HPDE6-E6E7 (cell line): ENCODE results near the gene AHRR.
"Not testable (repeated sequence)": the region's sequence is repeated elsewhere in the genome, so short reads cannot be mapped to it uniquely, and the experiment has no call there.

Experiments
- DNase-seq: peaks from one replicate; pipeline ENCODE4 v3.0.0; 2011; ENCODE audit warnings: missing footprints; ENCODE audit errors: extremely low spot score

Gene AHRR

DNA sequence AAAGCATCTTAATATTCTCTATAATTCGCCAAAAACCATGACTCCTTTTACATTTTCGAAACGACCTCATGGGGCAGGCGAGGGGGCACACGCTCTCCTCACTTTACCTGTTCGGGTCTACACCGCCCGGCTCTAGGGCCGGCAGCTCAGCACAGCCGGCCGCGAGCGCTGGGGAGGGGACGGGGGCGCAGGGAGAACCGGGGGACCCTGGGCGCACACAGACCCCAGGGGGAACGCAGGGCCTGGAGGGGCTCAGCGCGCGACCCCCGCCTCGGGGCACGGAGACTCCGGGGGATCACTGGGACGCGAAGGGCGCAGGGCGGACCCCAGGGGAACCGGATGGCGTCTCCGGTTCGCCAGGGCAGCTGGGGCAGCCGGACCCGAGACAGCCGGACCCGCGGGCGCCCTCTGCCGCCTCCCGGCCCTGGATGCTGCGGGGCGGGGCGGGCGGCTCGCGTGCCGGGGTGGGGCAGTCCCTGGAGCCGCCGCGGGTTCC lies at the start of gene AHRR:
AHRR (plus strand) TSS at position 485 of the 496 bp plus-strand sequence. CDS start 22,189 bp downstream, outside the sequence.
- DNase-seq, result peak; percentile 82

DNA sequence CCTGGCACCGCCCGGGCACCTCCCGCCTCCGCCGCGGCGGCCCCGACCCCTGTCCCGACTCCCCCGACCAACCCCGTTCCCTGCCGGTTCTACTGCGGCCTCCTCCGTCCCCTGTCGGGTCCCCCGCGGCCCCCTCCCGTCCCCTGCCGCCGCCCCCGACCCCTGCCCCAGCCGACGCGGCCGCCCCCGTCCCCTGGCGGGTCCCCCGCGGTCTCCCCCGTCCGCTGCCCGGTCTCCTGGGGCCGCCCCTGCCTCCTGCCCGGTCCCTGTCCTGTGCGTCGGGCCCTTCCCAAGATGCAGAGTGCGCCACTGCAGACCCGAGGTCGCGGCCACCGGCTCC lies 49.7 kb upstream of the AHRR start:
- DNase-seq, result not testable (repeated sequence)

DNA sequence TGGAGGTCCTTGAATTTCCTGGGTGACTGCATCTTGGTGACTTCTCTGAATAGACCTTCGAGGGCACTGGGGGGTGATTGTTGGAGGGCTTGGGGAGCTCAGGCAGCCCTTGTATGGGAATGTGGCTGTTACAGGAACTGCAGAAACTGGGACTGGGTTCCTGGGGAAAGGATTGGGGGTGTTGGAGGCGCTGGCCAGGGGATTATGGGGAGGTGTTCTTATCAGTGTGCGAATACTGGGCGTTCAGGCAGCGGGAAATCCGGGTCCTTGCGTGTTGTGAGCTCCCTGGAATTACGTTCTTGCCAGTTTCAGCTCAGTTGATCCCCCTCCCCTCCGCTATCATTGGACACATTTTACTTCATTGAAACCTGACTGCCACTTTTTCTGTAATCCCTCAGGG lies 48.4 kb upstream of the AHRR start:
- not testable (repeated sequence) for DNase-seq

DNA sequence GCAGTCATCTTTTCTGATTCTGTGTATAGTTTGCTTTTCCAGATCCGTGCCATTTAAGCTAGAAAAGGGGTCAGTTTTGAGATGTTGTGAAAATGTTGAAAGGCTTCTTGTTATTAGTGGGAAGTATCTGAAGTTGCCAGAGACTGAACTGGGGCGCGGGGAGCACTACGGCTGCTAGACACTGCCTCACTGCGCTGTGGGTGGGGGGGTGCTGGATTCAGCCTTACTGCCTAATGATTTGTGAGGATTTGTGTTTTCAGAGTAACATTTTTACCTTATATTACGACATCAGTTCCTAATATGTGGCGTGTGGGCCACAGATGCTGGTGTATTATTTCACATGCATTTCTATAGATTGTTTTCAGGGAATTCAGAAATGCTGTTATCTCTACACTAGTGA lies 48.0 kb upstream of the AHRR start:
- DNase-seq, result not testable (repeated sequence)

DNA sequence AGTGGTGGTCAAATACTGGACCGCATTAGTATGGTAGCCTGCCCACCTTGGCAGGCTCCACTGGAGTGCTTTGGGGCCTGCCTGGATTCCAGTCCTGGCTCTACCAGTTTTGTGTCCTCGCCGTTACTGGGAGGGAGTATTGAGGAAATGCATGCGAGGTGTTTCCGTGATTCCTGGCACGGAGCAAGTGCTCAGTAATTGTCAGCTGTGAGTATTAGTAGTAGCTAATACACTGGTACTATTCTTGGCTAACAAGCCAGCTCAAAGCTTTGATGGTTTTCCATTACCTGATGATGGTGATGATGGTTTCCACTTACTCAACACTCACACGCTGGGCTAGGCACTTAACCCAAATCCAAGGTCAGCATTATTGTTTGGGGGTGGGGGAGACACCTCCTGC lies 47.2 kb upstream of the AHRR start:
- not testable (repeated sequence) for DNase-seq

DNA sequence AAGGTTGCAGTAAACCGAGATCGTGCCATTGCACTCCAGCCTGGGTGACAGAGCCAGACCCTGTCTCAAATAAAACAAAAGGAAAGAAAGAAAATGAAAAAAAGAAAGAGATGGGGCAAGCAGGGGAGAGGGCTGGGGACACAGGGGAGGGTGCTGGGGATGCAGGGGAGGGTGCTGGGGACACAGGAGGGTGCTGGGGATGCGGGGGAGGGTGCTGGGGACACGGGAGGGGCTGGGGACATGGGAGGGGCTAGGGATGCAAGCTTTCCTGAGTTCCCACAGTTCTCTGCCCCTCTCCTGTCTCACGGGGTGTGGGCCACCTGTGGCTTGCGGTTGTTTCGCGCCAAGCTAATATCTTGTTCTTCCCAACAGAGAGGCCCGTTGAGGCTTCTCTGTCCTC lies 42.9 kb upstream of the AHRR start:
- no peak for DNase-seq

DNA sequence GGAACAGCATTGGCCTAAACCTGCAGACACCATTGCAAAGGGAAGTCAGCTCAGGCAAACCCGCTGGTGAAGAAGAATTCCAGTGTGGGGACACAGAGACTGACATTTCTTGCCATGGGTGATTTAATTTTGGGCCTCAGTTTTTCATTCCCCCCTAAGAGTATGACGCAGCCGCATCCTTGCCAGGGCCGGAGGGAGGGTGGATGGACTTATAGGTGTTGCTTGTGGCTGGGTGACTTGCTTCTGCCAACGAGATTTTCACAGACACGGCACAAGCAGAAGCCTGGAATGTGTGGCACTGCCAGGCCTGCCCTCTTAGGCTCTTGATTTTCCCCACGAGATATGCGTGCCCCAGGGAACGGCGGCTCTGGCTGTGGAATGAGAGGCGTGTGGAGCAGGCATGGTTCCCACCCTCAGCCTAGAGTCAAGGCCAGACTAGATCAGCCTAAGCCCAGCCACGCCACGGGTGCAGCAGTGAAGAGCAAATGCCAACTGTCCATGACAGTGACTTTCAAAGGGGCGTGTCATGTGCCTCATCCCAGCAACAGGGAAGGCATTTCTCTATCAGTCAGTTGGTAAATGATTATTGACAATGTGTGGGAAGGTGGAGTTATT lies 42.4 kb upstream of the AHRR start:
- not testable (repeated sequence) for DNase-seq

DNA sequence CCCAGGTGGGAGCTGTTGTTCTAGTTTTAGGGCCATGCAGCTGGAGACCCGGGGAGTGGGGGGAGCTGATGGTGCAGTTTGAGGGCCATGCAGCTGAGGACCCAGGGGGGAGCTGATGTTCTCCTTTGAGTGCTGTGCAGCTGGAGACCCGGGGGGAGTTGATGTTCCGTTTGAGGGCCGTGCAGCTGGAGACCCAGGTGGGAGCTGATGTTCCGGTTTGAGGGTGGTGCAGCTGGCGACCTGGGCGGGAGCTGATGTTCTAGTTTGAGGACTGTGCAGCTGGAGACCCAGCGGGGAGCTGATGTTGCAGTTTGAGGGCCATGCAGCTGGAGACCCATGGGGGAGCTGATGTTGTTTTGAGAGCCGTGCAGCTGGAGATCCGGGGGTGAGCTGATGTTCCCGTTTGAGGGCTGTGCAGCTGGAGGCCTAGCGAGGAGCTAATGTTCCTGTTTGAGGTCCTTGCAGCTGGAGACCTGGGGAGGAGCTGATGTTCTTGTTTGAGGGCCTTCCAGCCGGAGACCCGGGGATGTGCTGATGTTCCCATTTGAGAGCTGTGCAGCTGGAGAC lies 35.4 kb upstream of the AHRR start:
- no peak for DNase-seq

DNA sequence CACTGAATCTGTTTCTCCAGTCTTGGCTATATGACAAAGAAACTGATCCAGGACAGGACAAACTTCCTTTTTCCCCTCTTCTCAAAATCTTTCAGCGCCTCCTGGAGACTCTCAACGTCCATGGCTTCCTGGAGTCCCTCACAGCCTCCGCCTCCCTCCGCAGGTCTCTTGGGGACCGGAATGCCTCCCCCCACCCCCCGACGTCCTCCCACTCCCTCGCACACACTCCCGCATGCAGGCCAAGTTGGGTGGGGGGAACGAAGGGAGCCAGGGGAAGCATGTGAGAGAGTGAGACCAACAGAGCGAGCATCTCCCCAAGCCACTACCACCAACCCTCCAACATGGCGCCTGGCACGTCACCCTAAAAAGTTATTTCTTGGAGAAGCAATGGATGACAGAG lies 31.3 kb upstream of the AHRR start:
- DNase-seq, result not testable (repeated sequence)

DNA sequence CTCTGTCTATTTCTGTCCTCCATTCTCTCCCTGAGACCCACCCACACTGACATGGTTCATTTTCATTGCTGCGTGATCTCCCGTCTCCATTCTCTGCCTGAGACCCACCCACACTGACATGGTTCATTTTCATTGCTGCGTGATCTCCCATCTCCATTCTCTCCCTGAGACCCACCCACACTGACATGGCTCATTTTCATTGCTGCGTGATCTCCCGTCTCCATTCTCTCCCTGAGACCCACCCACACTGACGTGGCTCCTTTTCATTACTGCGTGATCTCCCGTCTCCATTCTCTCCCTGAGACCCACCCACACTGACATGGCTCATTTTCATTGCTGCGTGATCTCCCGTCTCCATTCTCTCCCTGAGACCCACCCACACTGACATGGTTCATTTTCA lies 30.2 kb upstream of the AHRR start:
- not testable (repeated sequence) for DNase-seq

DNA sequence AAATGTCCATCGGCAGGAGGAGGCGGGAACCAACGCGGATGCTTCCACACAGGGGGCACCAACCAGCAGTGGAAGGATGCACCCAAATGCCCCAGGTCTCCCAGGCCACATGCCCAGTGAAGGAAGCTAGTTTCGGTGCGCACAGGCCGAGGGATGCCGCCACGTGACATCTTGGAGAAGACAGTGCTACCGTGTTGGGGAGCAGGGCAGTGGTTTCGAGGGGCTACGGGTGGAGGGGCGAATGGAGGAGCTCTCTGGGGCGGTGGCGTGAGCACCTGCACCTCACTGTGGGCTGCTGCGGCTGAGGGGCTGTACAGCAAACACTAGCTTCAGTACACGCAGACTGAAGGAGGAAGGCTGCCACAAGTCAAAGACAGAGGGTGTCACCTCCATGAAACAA lies 26.7 kb upstream of the AHRR start:
- DNase-seq, result not testable (repeated sequence)

DNA sequence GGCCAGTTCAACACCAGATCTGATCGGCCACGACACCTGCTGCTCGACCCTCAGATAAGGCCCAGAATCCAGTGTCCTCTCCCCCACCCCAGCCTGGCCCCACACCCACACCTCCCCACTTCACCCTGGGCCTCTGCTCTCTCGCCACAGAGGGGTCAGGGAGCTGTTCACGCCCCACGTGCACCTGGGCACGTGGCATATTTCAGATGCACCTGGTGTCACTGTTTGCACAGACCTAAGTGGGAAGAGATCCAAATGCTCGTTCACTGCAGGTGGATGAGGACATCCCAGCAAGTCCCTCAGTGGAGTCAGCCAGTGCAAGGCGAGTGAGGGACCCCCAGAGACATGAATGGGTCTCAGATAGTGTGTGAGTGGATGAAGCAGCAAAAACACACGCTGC lies 25.3 kb upstream of the AHRR start:
- DNase-seq, result not testable (repeated sequence)

DNA sequence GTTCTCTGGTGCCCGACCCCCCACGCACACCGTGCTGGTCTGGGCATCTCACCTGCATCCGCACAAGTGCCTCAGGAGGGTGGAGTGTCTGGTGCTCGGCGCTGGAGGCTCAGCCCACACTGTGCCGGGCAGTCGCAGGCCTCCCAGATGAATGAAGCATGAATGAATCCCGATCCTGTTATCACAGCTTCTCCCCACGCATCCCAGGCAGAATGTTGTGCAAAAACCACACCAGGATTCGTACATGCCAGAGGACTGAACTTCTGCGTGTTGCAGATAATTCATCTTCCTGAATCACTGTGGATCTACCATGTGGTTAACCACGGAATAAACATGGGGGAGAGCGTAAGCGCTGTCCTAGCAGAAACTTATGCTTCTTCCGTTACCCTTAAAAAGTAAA lies 24.6 kb upstream of the AHRR start:
- not testable (repeated sequence) for DNase-seq

DNA sequence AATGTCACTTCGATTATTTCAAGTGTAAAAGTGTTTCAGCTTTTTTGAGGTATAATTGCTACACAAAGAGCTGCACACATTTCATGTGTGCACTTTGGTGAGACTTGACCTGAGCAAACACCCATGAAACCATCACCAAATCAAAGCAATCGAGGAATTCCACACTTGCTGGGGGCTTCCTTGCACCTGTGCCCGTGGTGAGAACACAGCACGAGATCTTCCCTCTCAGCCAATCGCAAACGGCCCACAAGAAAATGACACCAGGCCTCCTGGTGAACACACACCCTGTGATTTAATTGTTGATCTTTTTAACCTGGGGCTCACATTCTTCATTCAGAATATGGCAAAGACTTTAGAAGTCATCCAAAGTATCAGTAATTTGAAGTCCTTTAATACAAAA lies 24.1 kb upstream of the AHRR start:
- not testable (repeated sequence) for DNase-seq

DNA sequence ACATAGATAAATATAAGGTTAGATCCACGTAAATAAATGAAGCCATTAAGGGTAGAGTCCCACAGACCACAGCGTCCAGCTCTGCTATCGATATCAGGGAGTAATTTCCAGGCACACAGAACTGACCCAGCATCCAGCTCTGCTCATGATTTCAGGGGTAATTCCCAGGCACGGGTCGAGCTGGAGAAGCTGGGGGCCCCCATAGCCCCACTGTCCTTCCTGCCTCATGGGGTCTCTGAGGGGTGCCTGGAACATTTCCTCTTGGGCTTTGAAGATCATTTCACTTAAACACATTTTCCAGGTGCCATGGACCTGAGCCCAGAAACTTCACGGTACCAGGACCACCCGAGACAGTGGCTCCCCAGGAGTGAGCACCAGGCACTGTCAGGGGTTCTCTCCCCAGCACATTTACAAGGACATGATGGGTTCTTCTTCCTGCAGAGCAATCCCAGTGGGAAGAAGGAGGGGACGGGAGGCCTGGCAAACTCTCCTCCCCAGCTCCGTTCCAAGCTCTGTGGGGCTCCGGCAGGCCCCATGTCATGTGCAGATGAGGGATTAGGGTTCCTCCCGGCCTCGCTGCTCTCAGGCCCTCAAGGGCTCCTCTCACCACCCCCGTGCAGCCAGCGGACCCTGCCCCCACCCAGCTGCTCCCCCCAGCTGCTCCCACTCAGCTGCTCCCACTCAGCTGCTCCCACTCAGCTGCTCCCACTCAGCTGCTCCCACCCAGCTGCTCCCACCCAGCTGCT lies 23.4 kb upstream of the AHRR start:
- not testable (repeated sequence) for DNase-seq

DNA sequence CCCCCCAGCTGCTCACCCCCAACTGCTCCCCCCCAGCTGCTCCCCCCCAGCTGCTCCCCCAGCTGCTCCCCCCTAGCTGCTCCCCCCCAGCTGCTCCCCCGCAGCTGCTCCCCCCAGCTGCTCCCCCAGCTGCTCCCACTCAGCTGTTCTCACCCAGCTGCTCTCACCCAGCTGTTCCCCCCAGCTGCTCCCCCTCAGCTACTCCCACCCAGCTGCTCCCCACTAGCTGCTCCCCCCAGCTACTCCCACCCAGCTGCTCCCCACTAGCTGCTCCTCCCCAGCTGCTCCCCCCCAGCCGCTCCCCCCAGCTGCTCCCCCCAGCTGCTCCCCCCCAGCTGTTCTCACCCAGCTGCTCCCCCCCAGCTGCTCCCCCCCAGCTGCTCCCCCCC lies 22.8 kb upstream of the AHRR start:
- no peak for DNase-seq

DNA sequence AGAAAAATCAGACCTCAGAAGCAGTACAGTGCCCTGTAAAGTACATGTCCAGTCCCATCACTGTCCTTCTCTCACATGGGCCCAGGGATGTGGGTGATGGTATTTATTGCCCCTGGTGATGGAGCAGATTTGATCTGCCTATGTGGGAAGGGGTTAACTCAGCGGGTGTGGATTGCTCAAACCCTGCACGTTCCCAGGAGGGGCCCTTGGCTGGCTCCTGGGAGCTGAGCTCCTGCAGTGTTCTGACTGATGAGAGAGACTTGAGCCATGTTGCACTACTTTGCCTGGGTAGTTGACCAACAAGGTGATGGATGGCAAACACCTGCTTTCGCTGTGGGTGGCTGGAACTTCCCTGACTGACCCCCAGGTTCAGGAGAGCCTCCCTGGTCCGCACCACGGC lies 21.6 kb upstream of the AHRR start:
- DNase-seq, result not testable (repeated sequence)

DNA sequence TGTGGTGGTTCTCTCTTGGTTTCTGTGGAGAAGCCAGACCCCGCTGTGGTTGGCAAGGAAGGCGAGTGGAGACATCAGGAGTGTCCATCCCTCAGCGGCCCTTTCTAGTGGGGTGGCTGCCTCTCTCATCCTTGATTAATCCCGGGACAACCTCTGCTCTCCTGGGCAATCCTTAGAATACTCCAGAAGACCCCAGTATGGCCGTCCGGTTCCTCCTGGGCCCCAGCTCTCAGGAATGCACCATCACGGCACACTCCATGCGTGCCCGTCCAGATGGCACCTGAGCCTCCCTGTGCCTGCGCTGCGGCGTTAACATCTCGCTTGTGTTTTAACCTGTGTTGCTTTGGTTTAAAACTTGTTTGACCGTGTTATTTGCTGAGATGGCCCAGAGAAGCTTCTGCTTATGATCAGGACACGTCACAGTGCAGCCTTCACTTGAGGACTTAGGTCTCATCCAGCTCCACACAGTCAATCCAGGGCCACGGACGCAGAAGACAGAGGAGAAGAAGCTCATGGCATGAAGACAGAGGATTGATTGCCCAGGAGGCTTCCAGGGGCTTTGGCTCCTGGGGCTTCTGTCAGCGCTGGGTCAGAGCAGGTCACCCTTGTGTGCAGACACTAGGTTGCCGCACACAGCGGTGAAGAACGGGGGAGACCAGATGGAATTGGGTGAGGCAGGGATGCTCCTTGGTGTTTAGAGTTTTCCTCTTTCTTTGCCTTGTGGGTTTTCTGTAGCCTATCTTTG lies 20.7 kb upstream of the AHRR start:
- DNase-seq, result not testable (repeated sequence)

DNA sequence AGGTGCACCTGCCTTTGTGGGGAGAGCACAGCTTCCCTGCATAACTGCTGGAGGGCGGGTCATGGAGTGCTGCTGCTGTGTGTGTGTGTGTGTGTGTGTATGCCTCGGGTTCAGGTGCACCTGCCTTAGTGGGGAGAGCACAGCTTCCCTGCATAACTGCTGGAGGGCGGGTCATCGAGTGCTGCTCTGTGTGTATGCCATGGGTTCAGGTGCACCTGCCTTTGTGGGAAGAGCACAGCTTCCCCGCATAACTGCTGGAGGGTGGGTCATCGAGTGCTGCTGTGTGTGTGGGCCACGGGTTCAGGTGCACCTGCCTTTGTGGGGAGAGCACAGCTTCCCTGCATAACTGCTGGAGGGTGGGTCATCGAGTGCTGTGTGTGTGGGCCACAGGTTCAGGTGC lies 19.1 kb upstream of the AHRR start:
- DNase-seq, result not testable (repeated sequence)

DNA sequence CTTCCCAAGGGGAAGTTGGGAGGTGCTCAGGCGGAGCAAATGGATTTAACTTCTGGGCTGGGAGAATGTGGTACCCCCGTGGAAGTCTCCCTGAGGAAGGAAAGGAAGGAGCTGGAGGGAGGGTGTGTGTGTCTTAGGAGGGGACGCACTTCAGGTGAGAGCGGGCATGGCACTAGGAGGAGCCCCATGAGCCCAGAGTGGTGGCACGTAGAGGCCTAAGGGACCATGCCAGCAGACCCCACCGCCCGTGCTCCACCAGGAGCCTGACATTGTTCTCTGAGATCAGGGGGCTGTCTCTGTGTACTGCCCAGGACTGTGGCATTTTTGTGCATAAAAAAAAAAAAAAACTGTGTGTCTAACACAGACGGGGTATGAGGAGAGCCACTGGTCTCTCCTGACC lies 18.5 kb upstream of the AHRR start:
- no peak for DNase-seq

DNA sequence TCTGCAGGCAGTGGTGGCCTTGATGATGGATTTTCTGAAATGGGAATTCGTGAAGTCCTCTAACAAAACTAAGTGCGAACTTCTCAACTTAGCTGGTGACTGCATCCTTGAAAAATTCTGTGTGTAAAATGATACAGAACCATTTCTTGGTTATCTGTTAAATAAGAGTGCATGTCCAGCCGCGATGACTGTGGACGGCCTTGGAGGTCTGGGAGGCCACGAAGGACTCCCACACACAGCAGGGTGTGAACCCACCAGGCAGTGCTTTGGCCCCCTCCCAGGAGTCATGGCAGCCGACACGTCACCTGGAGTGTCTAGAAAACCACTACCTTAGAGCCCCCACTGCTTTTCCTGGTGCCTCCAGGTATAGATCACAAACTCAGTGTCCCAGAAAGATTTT lies 17.8 kb upstream of the AHRR start:
- DNase-seq, result not testable (repeated sequence)

DNA sequence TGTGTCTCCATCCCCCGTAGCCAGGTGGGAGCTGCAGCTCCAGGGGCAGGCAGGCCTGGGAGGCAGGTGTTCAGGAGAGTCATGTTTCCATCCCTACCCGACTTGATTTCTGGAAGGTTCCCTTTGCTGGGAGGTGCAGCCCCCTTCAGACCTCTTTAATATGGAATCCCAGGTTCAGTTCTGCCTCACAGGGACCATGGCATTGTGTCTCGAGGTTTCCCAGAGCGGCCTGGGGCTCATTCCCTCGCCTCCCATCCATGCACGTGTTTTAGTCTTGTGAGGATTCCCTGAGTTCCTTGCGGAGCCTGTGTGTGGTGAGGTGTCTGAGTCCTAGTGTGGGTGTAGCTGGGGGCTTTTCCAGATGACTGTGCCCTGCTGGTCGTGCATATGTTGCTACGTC lies 16.5 kb upstream of the AHRR start:
- no peak for DNase-seq
